Stimulated activated naive CD8-positive, alpha-beta T cell treated with anti-CD3 and anti-CD28 coated beads, Interleukin-15, amount 100 ng/mL, for 72 hours (primary cell): ENCODE data around the gene TTC7B.

ENCODE experiments used
- ATAC-seq: fragments of 150-1000 bp; cut with Tn5 transposase; 2 replicates; pipeline ENCODE4 v1.10.0; 2021; ENCODE audit warnings: mild to moderate bottlenecking, moderate library complexity
- DNase-seq, 2 donors: peaks; one replicate each; pipeline ENCODE4 v3.0.0; 2021 to 2022
- H3K27ac Mint-ChIP-seq, 2 donors: one replicate each; pipeline ENCODE4 v1.8.0; 2022; ENCODE audit warnings: mild to moderate bottlenecking in 2 of 2, mixed read lengths in 2 of 2, moderate library complexity in 2 of 2
- H3K27me3 Mint-ChIP-seq: one replicate; pipeline ENCODE4 v1.8.0; 2022; ENCODE audit warnings: mixed read lengths
- H3K4me1 Mint-ChIP-seq: one replicate; pipeline ENCODE4 v1.8.0; 2022; ENCODE audit warnings: mild to moderate bottlenecking, mixed read lengths
- H3K4me3 Mint-ChIP-seq, 2 donors: one replicate each; pipeline ENCODE4 v1.8.0; 2022; ENCODE audit warnings: mild to moderate bottlenecking in 2 of 2, mixed read lengths in 2 of 2, moderate library complexity in 1 of 2
- H3K9me3 Mint-ChIP-seq, 2 donors: one replicate each; pipeline ENCODE4 v1.8.0; 2022; ENCODE audit warnings: mixed read lengths in 2 of 2

The TTC7B gene

GRCh38 chr14:90777830-90778485 is 38.3 kb downstream of the TTC7B start:
- Mint-ChIP-seq H3K9me3 (no peaks in the 10 kb centered on the region), H3K4me1 (no peaks in the 10 kb centered on the region), H3K27me3 (no peaks in the 10 kb centered on the region), H3K27ac (peak overlapping the region in 1 of 2 donors; percentile 42), H3K4me3 (no peak overlapping the region)
- ATAC-seq (no peak), DNase-seq (no peak)

- Mint-ChIP-seq H3K27me3 (no peaks in the 10 kb centered on the region), H3K27ac (no peak overlapping the region), H3K4me1 (no peaks in the 10 kb centered on the region), H3K9me3 (no peaks in the 10 kb centered on the region), H3K4me3 (no peak overlapping the region)
- ATAC-seq (no peak), DNase-seq (no peak)
Observed at GRCh38 chr14:90777358-90777757, 38.9 kb downstream of the TTC7B start.

- H3K4me1 Mint-ChIP-seq, result no peaks in the 10 kb centered on the region
- no peak overlapping the region for H3K4me3 Mint-ChIP-seq
- no peak overlapping the region for H3K27ac Mint-ChIP-seq
Observed at GRCh38 chr14:90775441-90775840, 40.8 kb downstream of the TTC7B start.

GRCh38 chr14:90774316-90774715 is 41.9 kb downstream of the TTC7B start:
- Mint-ChIP-seq H3K4me1 (no peaks in the 10 kb centered on the region), H3K9me3 (no peaks in the 10 kb centered on the region), H3K4me3 (no peak overlapping the region), H3K27me3 (no peaks in the 10 kb centered on the region), H3K27ac (peak overlapping the region; percentile 52 to 77)
- no peak for DNase-seq
- ATAC-seq, result no peak

More at GRCh38 chr14:90775441-90775840, 40.8 kb downstream of the TTC7B start:
- ATAC-seq (no peak), DNase-seq (no peak)
- H3K9me3 Mint-ChIP-seq, result no peaks in the 10 kb centered on the region
- H3K27me3 Mint-ChIP-seq, result no peaks in the 10 kb centered on the region

- no peaks in the 10 kb centered on the region for H3K27me3 Mint-ChIP-seq
- DNase-seq (no peak), ATAC-seq (no peak)
- H3K9me3 Mint-ChIP-seq, result no peaks in the 10 kb centered on the region
- H3K27ac Mint-ChIP-seq, result no peak overlapping the region
- no peaks in the 10 kb centered on the region for H3K4me1 Mint-ChIP-seq
- H3K4me3 Mint-ChIP-seq, result no peak overlapping the region
Observed at GRCh38 chr14:90773705-90774104, 42.5 kb downstream of the TTC7B start.

GRCh38 chr14:90773196-90773486 is 43.1 kb downstream of the TTC7B start:
- no peak overlapping the region for H3K27ac Mint-ChIP-seq
- H3K27me3 Mint-ChIP-seq, result no peaks in the 10 kb centered on the region
- H3K9me3 Mint-ChIP-seq, result peaks cover 3 to 4% of the 10 kb centered on the region in 2 donors
- ATAC-seq, result no peak
- no peaks in the 10 kb centered on the region for H3K4me1 Mint-ChIP-seq
- no peak for DNase-seq
- H3K4me3 Mint-ChIP-seq, result no peak overlapping the region

- Mint-ChIP-seq H3K9me3 (peaks cover 26 to 28% of the 10 kb centered on the region in 2 donors), H3K4me1 (no peaks in the 10 kb centered on the region), H3K27me3 (no peaks in the 10 kb centered on the region), H3K4me3 (no peak overlapping the region), H3K27ac (no peak overlapping the region)
- DNase-seq (no peak), ATAC-seq (no peak)
Observed at GRCh38 chr14:90767899-90768298, 48.3 kb downstream of the TTC7B start.

- Mint-ChIP-seq H3K4me1 (peaks cover 22% of the 10 kb centered on the region), H3K9me3 (peaks cover 14% of the 10 kb centered on the region in 2 donors), H3K27ac (no peak overlapping the region), H3K27me3 (peaks cover 9% of the 10 kb centered on the region), H3K4me3 (no peak overlapping the region)
- ATAC-seq, result no peak
- DNase-seq, result no peak
Observed at GRCh38 chr14:90760591-90761316, 55.5 kb downstream of the TTC7B start.

- Mint-ChIP-seq H3K4me3 (no peak overlapping the region), H3K4me1 (peaks cover 22% of the 10 kb centered on the region), H3K27me3 (peaks cover 11% of the 10 kb centered on the region), H3K27ac (no peak overlapping the region), H3K9me3 (peaks cover 11% of the 10 kb centered on the region in 2 donors)
- DNase-seq, result no peak
- no peak for ATAC-seq
Observed at GRCh38 chr14:90760078-90760444, 56.2 kb downstream of the TTC7B start.

- ATAC-seq (no peak), DNase-seq (no peak)
- H3K4me1 Mint-ChIP-seq, result peaks cover 22% of the 10 kb centered on the region
- peak overlapping the region; percentile 89 to 97 for H3K27ac Mint-ChIP-seq
- H3K4me3 Mint-ChIP-seq, result peak overlapping the region; percentile 85 to 86
- H3K9me3 Mint-ChIP-seq, result peaks cover 11% of the 10 kb centered on the region in 2 donors
- H3K27me3 Mint-ChIP-seq, result peaks cover 11% of the 10 kb centered on the region
Observed at GRCh38 chr14:90759370-90760077, 56.7 kb downstream of the TTC7B start.

GRCh38 chr14:90758959-90759358 is 57.3 kb downstream of the TTC7B start:
- Mint-ChIP-seq H3K4me1 (peaks cover 22% of the 10 kb centered on the region), H3K4me3 (peak overlapping the region; percentile 85 to 86), H3K9me3 (peaks cover 9 to 11% of the 10 kb centered on the region in 2 donors), H3K27me3 (peaks cover 11% of the 10 kb centered on the region), H3K27ac (peak overlapping the region; percentile 89 to 97)
- DNase-seq (peak; percentile 8 to 23), ATAC-seq (no peak)

- peak overlapping the region; percentile 89 to 97 for H3K27ac Mint-ChIP-seq
- peaks cover 7 to 11% of the 10 kb centered on the region in 2 donors for H3K9me3 Mint-ChIP-seq
- H3K4me1 Mint-ChIP-seq, result peaks cover 22% of the 10 kb centered on the region
- peaks cover 11% of the 10 kb centered on the region for H3K27me3 Mint-ChIP-seq
- peak; percentile 96 to 99 for DNase-seq
- peak; percentile 96 for ATAC-seq
- H3K4me3 Mint-ChIP-seq, result peak overlapping the region; percentile 85 to 86
Observed at GRCh38 chr14:90758028-90758889, 58.0 kb downstream of the TTC7B start.

GRCh38 chr14:90757452-90757851 is 58.8 kb downstream of the TTC7B start:
- H3K27ac Mint-ChIP-seq, result no peak overlapping the region
- no peak for DNase-seq

GRCh38 chr14:90756755-90757345 is 59.4 kb downstream of the TTC7B start:
- peak overlapping the region in 1 of 2 donors; percentile 51 for H3K4me3 Mint-ChIP-seq
- no peaks in the 10 kb centered on the region for H3K9me3 Mint-ChIP-seq
- H3K4me1 Mint-ChIP-seq, result peaks cover 22% of the 10 kb centered on the region
- H3K27me3 Mint-ChIP-seq, result peaks cover 11% of the 10 kb centered on the region
- H3K27ac Mint-ChIP-seq, result no peak overlapping the region
- ATAC-seq (no peak), DNase-seq (no peak)

More at GRCh38 chr14:90757452-90757851, 58.8 kb downstream of the TTC7B start:
- Mint-ChIP-seq H3K4me3 (peak overlapping the region; percentile 56 to 78), H3K27me3 (peaks cover 11% of the 10 kb centered on the region), H3K4me1 (peaks cover 22% of the 10 kb centered on the region), H3K9me3 (peaks cover 3 to 6% of the 10 kb centered on the region in 2 donors)
- no peak for ATAC-seq
